Measurements from ENCODE around the gene RPUSD2. TPM values are rescaled to one million over a fixed set of nuclear protein-coding genes. Genes with fewer than 3 reads are reported as not detected.

RPUSD2 gene
- polyA plus RNA-seq, 1 experiment, result 5.9 TPM

- no peak for TF ChIP-seq CTCF (IDR thresholded peaks at IDR 0.05; ENCODE audit: low read depth, low read length)
- ChIA-PET CTCF (no interaction called here), POLR2A (no interaction called here)
- H3K9me3 ChIP-seq (ENCODE audit: control insufficient read depth, insufficient read depth, low read length), result no peaks in the 10 kb centered on the region
- no peak overlapping the region for H3K27ac ChIP-seq (ENCODE audit: low read depth, low read length)
- H3K27me3 ChIP-seq (ENCODE audit: control insufficient read depth, insufficient read depth, low read length), result no peaks in the 10 kb centered on the region
- H3K4me3 ChIP-seq (ENCODE audit: low read depth, low read length), result no peak overlapping the region
- no peak for DNase-seq (ENCODE audit: low read depth, low spot score)
Measured at GRCh38 chr15:40563426-40563825, 5.7 kb upstream of the RPUSD2 start.

GRCh38 chr15:40564591-40565332, 4.3 kb upstream of the RPUSD2 start, which contains the start of gene CCDC32:
CCDC32 (minus strand) TSS chr15:40565042; CDS start chr15:40563015, 2,027 bp downstream.
- ChIA-PET CTCF (interaction anchor here (0.7 to 1.5 kb wide), 4 partner anchors 25 to 329 kb away, joined by 3 to 12 read pairs (median 3); partner anchors contain the start of gene VPS18), POLR2A (interaction anchor here (0.6 to 1.0 kb wide), 3 partner anchors 14 to 25 kb away, joined by 3 to 4 read pairs (median 3); no protein-coding TSS in a partner anchor)
- Histone ChIP-seq H3K27ac (ENCODE audit: low read depth, low read length) (peak within 1 kb of the TSS; percentile 75), H3K27me3 (ENCODE audit: control insufficient read depth, insufficient read depth, low read length) (no peaks in the 10 kb centered on the region), H3K4me3 (ENCODE audit: low read depth, low read length) (peak within 1 kb of the TSS; percentile 92), H3K9me3 (ENCODE audit: control insufficient read depth, insufficient read depth, low read length) (no peaks in the 10 kb centered on the region; the same call in 1 of the 2 replicates)
- no peak for TF ChIP-seq CTCF (IDR thresholded peaks at IDR 0.05; ENCODE audit: low read depth, low read length)
- peak; percentile 93 for DNase-seq (ENCODE audit: low read depth, low spot score)

GRCh38 chr15:40565333-40566238, 3.5 kb upstream of the RPUSD2 start:
- ChIA-PET CTCF (interaction anchor here (0.7 to 1.5 kb wide), 3 partner anchors 24 to 1337 kb away, joined by 3 to 12 read pairs (median 6); no protein-coding TSS in a partner anchor), POLR2A (interaction anchor here (0.9 to 1.0 kb wide), 2 partner anchors 15 to 22 kb away, joined by 3 to 4 read pairs; no protein-coding TSS in a partner anchor)
- DNase-seq (ENCODE audit: low read depth, low spot score), result no peak
- H3K27ac ChIP-seq (ENCODE audit: low read depth, low read length), result no peak overlapping the region
- peak overlapping the region; percentile 92 for H3K4me3 ChIP-seq (ENCODE audit: low read depth, low read length)
- H3K27me3 ChIP-seq (ENCODE audit: control insufficient read depth, insufficient read depth, low read length), result no peaks in the 10 kb centered on the region
- no peaks in the 10 kb centered on the region; the same call in 1 of the 2 replicates for H3K9me3 ChIP-seq (ENCODE audit: control insufficient read depth, insufficient read depth, low read length)
- TF ChIP-seq CTCF (IDR thresholded peaks at IDR 0.05; ENCODE audit: low read depth, low read length), result no peak

- H3K4me3 ChIP-seq (ENCODE audit: low read depth, low read length), result no peak overlapping the region
- H3K9me3 ChIP-seq (ENCODE audit: control insufficient read depth, insufficient read depth, low read length), result no peaks in the 10 kb centered on the region; the same call in 1 of the 2 replicates
- DNase-seq (ENCODE audit: low read depth, low spot score), result no peak
- H3K27ac ChIP-seq (ENCODE audit: low read depth, low read length), result no peak overlapping the region
- POLR2A ChIA-PET, result no interaction called here
- H3K27me3 ChIP-seq (ENCODE audit: control insufficient read depth, insufficient read depth, low read length), result no peaks in the 10 kb centered on the region
- CTCF ChIA-PET, result no interaction called here
- 0 out of 2 replicates have a peak, but pooled peaks have one; percentile 17 for TF ChIP-seq CTCF (IDR thresholded peaks at IDR 0.05; ENCODE audit: low read depth, low read length)
Measured at GRCh38 chr15:40567111-40567510, 2.0 kb upstream of the RPUSD2 start.
